ENCODE results near the gene SLC16A3.

SLC16A3 gene

DNA sequence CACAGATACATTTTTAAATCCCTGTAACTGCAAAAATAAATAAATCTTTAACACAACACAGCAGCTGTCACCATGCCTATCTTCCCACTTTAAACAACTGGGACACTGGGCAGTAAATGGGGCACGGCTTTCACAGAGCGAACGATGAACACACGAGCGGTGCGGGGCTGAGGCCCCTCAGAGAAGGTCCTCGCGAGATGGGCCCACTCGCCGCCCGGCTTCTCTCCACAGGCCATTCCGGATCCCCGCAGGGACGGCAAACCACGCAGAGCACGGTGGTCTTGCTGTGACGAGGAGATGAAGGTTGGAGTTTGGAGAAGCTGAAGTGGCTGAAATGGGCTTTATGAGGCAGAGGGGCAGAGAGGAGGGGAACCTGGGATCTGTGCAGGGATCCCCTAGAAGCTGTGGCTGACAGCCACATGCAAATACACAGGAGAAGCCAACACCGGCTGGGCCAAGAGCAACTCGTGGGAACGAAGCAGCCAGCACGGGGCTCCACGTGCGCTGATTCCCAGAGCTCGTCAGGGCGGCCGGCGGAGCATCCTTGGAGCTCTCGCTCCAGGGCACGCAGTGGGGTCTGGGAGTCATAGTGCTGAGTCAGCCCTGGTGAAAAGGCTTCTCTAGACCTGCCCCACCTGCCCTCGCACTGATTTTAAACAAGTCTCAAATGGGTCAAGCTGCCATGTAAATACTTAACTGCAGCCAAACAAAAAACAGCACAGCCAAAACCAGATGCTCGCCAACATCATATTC, 47.9 kb upstream of the SLC16A3 start:
- CTCF ChIA-PET = interaction anchor here (0.5 to 0.9 kb wide), 4 partner anchors 22 to 169 kb away, joined by 3 to 5 read pairs (median 3); no protein-coding TSS in a partner anchor
- Histone ChIP-seq H3K27ac (ENCODE audit: extremely low read depth, low read depth, low read length) (no peak overlapping the region), H3K36me3 (ENCODE audit: control insufficient read depth in 2 of 2, insufficient read depth in 1 of 2, low read length in 2 of 2) (peaks cover 28 to 76% of the 10 kb centered on the region in 2 experiments), H3K4me3 (ENCODE audit: low read depth, low read length) (no peak overlapping the region), H3K9me3 (ENCODE audit: control insufficient read depth, insufficient read depth, low read depth, low read length) (no peaks in the 10 kb centered on the region), H3K4me1 (ENCODE audit: control insufficient read depth, insufficient read depth, low read length) (no peaks in the 10 kb centered on the region)
- POLR2A ChIA-PET = no interaction called here
- no peak for TF ChIP-seq ZNF23 (tag by site-specific recombination; IDR thresholded peaks at IDR 0.05; ENCODE audit: borderline replicate concordance)
- no peak for TF ChIP-seq ZNF776 (tag by site-specific recombination; IDR thresholded peaks at IDR 0.05; ENCODE audit: borderline replicate concordance)
- no peak for TF ChIP-seq ZNF626 (tag by site-specific recombination; IDR thresholded peaks at IDR 0.05)

DNA sequence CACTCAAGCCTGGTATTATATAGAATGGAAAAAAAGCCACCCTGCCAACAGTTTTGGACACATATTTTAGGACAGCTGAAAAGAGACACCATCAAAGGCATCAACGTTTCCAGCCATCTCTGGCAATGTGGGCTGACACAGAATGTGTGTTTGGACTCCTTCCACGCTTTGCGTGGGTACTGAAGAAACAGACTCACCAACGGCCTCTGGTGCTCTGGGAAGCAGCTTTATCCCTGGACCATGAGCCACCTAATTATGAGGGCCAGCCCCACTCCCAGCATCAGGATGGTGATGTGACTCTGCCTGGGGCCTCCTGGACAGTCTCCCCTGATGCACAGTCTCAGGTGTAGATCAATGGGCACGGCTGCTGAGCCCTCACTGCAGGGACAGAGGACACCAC, 44.1 kb upstream of the SLC16A3 start:
- H3K4me1 ChIP-seq (ENCODE audit: control insufficient read depth, insufficient read depth, low read length) = no peaks in the 10 kb centered on the region
- peaks cover 41 to 61% of the 10 kb centered on the region in 2 experiments for H3K36me3 ChIP-seq (ENCODE audit: control insufficient read depth in 2 of 2, insufficient read depth in 1 of 2, low read length in 2 of 2)
- no peaks in the 10 kb centered on the region for H3K9me3 ChIP-seq (ENCODE audit: control insufficient read depth, insufficient read depth, low read depth, low read length)
- H3K4me3 ChIP-seq (ENCODE audit: low read depth, low read length) = no peak overlapping the region
- no peak overlapping the region for H3K27ac ChIP-seq (ENCODE audit: extremely low read depth, low read depth, low read length)
- ChIA-PET CTCF (interaction anchor here (0.6 kb wide), 1 partner anchor 21 kb away, joined by 3 read pairs; no protein-coding TSS in a partner anchor), POLR2A (no interaction called here)
- no peak for TF ChIP-seq ZNF248 (tag by site-specific recombination; IDR thresholded peaks at IDR 0.05)
- no peak for TF ChIP-seq ZNF221 (tag by site-specific recombination; IDR thresholded peaks at IDR 0.05; ENCODE audit: borderline replicate concordance)
- no peak for TF ChIP-seq ZNF155 (tag by site-specific recombination; IDR thresholded peaks at IDR 0.05)
- TF ChIP-seq ZBTB10 (tag by site-specific recombination; IDR thresholded peaks at IDR 0.05) = no peak
- TF ChIP-seq ZFP41 (tag by site-specific recombination; IDR thresholded peaks at IDR 0.05; ENCODE audit: borderline replicate concordance) = no peak
- TF ChIP-seq ZNF214 (tag by site-specific recombination; IDR thresholded peaks at IDR 0.05; ENCODE audit: borderline replicate concordance) = no peak
- TF ChIP-seq, protein P1, sequence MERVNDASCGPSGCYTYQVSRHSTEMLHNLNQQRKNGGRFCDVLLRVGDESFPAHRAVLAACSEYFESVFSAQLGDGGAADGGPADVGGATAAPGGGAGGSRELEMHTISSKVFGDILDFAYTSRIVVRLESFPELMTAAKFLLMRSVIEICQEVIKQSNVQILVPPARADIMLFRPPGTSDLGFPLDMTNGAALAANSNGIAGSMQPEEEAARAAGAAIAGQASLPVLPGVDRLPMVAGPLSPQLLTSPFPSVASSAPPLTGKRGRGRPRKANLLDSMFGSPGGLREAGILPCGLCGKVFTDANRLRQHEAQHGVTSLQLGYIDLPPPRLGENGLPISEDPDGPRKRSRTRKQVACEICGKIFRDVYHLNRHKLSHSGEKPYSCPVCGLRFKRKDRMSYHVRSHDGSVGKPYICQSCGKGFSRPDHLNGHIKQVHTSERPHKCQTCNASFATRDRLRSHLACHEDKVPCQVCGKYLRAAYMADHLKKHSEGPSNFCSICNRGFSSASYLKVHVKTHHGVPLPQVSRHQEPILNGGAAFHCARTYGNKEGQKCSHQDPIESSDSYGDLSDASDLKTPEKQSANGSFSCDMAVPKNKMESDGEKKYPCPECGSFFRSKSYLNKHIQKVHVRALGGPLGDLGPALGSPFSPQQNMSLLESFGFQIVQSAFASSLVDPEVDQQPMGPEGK (tag by site-specific recombination; IDR thresholded peaks at IDR 0.05) = no peak
- TF ChIP-seq KLF1 (tag by site-specific recombination; IDR thresholded peaks at IDR 0.05) = no peak
- TF ChIP-seq HOXD13 (CRISPR knock-in tag; IDR thresholded peaks at IDR 0.05; ENCODE audit: borderline replicate concordance) = no peak
- no peak for TF ChIP-seq KLF7 (tag by site-specific recombination; IDR thresholded peaks at IDR 0.05; ENCODE audit: borderline replicate concordance)
- TF ChIP-seq ZNF391 (tag by site-specific recombination; IDR thresholded peaks at IDR 0.05; ENCODE audit: borderline replicate concordance, low read depth) = no peak
- TF ChIP-seq, protein P2, sequence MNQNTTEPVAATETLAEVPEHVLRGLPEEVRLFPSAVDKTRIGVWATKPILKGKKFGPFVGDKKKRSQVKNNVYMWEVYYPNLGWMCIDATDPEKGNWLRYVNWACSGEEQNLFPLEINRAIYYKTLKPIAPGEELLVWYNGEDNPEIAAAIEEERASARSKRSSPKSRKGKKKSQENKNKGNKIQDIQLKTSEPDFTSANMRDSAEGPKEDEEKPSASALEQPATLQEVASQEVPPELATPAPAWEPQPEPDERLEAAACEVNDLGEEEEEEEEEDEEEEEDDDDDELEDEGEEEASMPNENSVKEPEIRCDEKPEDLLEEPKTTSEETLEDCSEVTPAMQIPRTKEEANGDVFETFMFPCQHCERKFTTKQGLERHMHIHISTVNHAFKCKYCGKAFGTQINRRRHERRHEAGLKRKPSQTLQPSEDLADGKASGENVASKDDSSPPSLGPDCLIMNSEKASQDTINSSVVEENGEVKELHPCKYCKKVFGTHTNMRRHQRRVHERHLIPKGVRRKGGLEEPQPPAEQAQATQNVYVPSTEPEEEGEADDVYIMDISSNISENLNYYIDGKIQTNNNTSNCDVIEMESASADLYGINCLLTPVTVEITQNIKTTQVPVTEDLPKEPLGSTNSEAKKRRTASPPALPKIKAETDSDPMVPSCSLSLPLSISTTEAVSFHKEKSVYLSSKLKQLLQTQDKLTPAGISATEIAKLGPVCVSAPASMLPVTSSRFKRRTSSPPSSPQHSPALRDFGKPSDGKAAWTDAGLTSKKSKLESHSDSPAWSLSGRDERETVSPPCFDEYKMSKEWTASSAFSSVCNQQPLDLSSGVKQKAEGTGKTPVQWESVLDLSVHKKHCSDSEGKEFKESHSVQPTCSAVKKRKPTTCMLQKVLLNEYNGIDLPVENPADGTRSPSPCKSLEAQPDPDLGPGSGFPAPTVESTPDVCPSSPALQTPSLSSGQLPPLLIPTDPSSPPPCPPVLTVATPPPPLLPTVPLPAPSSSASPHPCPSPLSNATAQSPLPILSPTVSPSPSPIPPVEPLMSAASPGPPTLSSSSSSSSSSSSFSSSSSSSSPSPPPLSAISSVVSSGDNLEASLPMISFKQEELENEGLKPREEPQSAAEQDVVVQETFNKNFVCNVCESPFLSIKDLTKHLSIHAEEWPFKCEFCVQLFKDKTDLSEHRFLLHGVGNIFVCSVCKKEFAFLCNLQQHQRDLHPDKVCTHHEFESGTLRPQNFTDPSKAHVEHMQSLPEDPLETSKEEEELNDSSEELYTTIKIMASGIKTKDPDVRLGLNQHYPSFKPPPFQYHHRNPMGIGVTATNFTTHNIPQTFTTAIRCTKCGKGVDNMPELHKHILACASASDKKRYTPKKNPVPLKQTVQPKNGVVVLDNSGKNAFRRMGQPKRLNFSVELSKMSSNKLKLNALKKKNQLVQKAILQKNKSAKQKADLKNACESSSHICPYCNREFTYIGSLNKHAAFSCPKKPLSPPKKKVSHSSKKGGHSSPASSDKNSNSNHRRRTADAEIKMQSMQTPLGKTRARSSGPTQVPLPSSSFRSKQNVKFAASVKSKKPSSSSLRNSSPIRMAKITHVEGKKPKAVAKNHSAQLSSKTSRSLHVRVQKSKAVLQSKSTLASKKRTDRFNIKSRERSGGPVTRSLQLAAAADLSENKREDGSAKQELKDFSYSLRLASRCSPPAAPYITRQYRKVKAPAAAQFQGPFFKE (tag by site-specific recombination; IDR thresholded peaks at IDR 0.05; ENCODE audit: borderline replicate concordance) = no peak
- TF ChIP-seq, protein P3, sequence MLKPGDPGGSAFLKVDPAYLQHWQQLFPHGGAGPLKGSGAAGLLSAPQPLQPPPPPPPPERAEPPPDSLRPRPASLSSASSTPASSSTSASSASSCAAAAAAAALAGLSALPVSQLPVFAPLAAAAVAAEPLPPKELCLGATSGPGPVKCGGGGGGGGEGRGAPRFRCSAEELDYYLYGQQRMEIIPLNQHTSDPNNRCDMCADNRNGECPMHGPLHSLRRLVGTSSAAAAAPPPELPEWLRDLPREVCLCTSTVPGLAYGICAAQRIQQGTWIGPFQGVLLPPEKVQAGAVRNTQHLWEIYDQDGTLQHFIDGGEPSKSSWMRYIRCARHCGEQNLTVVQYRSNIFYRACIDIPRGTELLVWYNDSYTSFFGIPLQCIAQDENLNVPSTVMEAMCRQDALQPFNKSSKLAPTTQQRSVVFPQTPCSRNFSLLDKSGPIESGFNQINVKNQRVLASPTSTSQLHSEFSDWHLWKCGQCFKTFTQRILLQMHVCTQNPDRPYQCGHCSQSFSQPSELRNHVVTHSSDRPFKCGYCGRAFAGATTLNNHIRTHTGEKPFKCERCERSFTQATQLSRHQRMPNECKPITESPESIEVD (tag by site-specific recombination; IDR thresholded peaks at IDR 0.05) = no peak
- no peak for TF ChIP-seq ZNF211 (tag by site-specific recombination; IDR thresholded peaks at IDR 0.05; ENCODE audit: low read depth)
- TF ChIP-seq ZNF830 (tag by site-specific recombination; IDR thresholded peaks at IDR 0.05; ENCODE audit: low read depth) = no peak

All from HEK293 (cell line).